Mesothelial cell of epicardium (in vitro differentiated cells): ENCODE measurements around the gene ZNF416. TPM values are rescaled to one million over a fixed set of nuclear protein-coding genes. Genes with fewer than 3 reads are reported as not detected.

ENCODE experiments used
- DNase-seq, 2 experiments: peaks; one replicate each; pipeline ENCODE4 v3.0.0; 2021; ENCODE audit warnings: low spot score in 2 of 2; ENCODE audit not compliant: unreplicated experiment in 2 of 2
- H3K27ac Mint-ChIP-seq: 2 replicates; pipeline ENCODE4 v1.8.0; 2021; ENCODE audit warnings: mixed read lengths
- H3K27me3 Mint-ChIP-seq: 2 replicates; pipeline ENCODE4 v1.8.0; 2021; ENCODE audit warnings: low read depth, mixed read lengths
- H3K36me3 Mint-ChIP-seq: 2 replicates; pipeline ENCODE4 v1.8.0; 2021; ENCODE audit warnings: mixed read lengths
- H3K4me1 Mint-ChIP-seq: 2 replicates; pipeline ENCODE4 v1.8.0; 2021; ENCODE audit warnings: mixed read lengths
- H3K4me3 Mint-ChIP-seq: 2 replicates; pipeline ENCODE4 v1.8.0; 2021; ENCODE audit warnings: mild to moderate bottlenecking, moderate library complexity, mixed read lengths
- H3K9me3 Mint-ChIP-seq: 2 replicates; pipeline ENCODE4 v1.8.0; 2021; ENCODE audit warnings: mixed read lengths
- CTCF ChIP-seq: fragments of 200-600 bp; sonication (generic); IDR thresholded peaks from one replicate; pipeline ENCODE4 v1.5.0; 2021; ENCODE audit warnings: antibody characterized with exemption; ENCODE audit not compliant: unreplicated experiment
- total RNA-seq: library from RNA; stranded (reverse); gene quantifications from 3 replicates; pipeline ENCODE4 v1.2.1, GENCODE V29; 2021

ZNF416 gene
- 9.4 to 10.0 TPM (median 9.5 TPM) in 3 replicates for total RNA-seq

GRCh38 chr19:57578487-57579205 lies at the start of gene ZNF416:
ZNF416 (minus strand) TSS chr19:57578911; CDS start chr19:57578704, 207 bp downstream.
- H3K4me3 Mint-ChIP-seq = peak within 1 kb of the TSS; percentile 80
- peaks cover 52% of the 10 kb centered on the region for H3K36me3 Mint-ChIP-seq
- H3K9me3 Mint-ChIP-seq = peaks cover 64% of the 10 kb centered on the region
- H3K27me3 Mint-ChIP-seq = no peaks in the 10 kb centered on the region
- no peak for TF ChIP-seq CTCF
- peaks cover 14% of the 10 kb centered on the region for H3K4me1 Mint-ChIP-seq
- DNase-seq = peak; percentile 89 to 90
- peak within 1 kb of the TSS; percentile 85 for H3K27ac Mint-ChIP-seq

GRCh38 chr19:57623091-57623490 lies 44.4 kb upstream of the ZNF416 start:
- no peak for TF ChIP-seq CTCF
- peaks cover 79% of the 10 kb centered on the region for H3K9me3 Mint-ChIP-seq
- no peak overlapping the region for H3K4me3 Mint-ChIP-seq
- H3K27ac Mint-ChIP-seq = no peak overlapping the region
- H3K4me1 Mint-ChIP-seq = no peaks in the 10 kb centered on the region
- no peaks in the 10 kb centered on the region for H3K27me3 Mint-ChIP-seq
- H3K36me3 Mint-ChIP-seq = peaks cover 87% of the 10 kb centered on the region
- DNase-seq = no peak

GRCh38 chr19:57620673-57621348 lies 42.1 kb upstream of the ZNF416 start:
- Mint-ChIP-seq H3K27ac (no peak overlapping the region), H3K4me3 (no peak overlapping the region), H3K27me3 (no peaks in the 10 kb centered on the region), H3K4me1 (no peaks in the 10 kb centered on the region), H3K9me3 (peaks cover 85% of the 10 kb centered on the region), H3K36me3 (peaks cover 98% of the 10 kb centered on the region)
- no peak for TF ChIP-seq CTCF
- no peak for DNase-seq

GRCh38 chr19:57615346-57615745 lies 36.6 kb upstream of the ZNF416 start:
- H3K36me3 Mint-ChIP-seq = peaks cover 62% of the 10 kb centered on the region
- H3K27me3 Mint-ChIP-seq = no peaks in the 10 kb centered on the region
- no peak for TF ChIP-seq CTCF
- no peak for DNase-seq
- H3K9me3 Mint-ChIP-seq = peaks cover 74% of the 10 kb centered on the region
- peaks cover 10% of the 10 kb centered on the region for H3K4me1 Mint-ChIP-seq
- H3K27ac Mint-ChIP-seq = no peak overlapping the region
- peak overlapping the region; percentile 92 for H3K4me3 Mint-ChIP-seq

- peaks cover 50% of the 10 kb centered on the region for H3K36me3 Mint-ChIP-seq
- TF ChIP-seq CTCF = no peak
- peaks cover 61% of the 10 kb centered on the region for H3K9me3 Mint-ChIP-seq
Measured at GRCh38 chr19:57613941-57614743, 35.4 kb upstream of the ZNF416 start, which contains the start of gene ZNF134. ZNF134 (plus strand) TSS chr19:57614242; CDS start chr19:57619469, 5,227 bp downstream.

More at GRCh38 chr19:57613941-57614743, 35.4 kb upstream of the ZNF416 start, which contains the start of gene ZNF134:
- Mint-ChIP-seq H3K4me3 (peak within 1 kb of the TSS; percentile 92), H3K4me1 (peaks cover 10% of the 10 kb centered on the region), H3K27ac (peak within 1 kb of the TSS; percentile 89), H3K27me3 (no peaks in the 10 kb centered on the region)
- peak; percentile 66 to 84 for DNase-seq
